NCI-H146 (cell line): Measurements from ENCODE around the gene ZNF534.
"Not testable (repeated sequence)": the region's sequence is repeated elsewhere in the genome, so short reads cannot be mapped to it uniquely, and the experiment has no call there.

ENCODE experiments used
- DNase-seq: peaks from one replicate; lab custom pipeline; 2025; lab: John Stamatoyannopoulos, UW

Gene ZNF534

GRCh38 chr19:52428937-52429336, at the start of gene ZNF534:
Gene ZNF534 (plus strand): TSS chr19:52429148. CDS start chr19:52431475, 2,327 bp downstream.
- no peak for DNase-seq

- DNase-seq = no peak
Measured at GRCh38 chr19:52391135-52391534, 37.8 kb upstream of the ZNF534 start.

DNA sequence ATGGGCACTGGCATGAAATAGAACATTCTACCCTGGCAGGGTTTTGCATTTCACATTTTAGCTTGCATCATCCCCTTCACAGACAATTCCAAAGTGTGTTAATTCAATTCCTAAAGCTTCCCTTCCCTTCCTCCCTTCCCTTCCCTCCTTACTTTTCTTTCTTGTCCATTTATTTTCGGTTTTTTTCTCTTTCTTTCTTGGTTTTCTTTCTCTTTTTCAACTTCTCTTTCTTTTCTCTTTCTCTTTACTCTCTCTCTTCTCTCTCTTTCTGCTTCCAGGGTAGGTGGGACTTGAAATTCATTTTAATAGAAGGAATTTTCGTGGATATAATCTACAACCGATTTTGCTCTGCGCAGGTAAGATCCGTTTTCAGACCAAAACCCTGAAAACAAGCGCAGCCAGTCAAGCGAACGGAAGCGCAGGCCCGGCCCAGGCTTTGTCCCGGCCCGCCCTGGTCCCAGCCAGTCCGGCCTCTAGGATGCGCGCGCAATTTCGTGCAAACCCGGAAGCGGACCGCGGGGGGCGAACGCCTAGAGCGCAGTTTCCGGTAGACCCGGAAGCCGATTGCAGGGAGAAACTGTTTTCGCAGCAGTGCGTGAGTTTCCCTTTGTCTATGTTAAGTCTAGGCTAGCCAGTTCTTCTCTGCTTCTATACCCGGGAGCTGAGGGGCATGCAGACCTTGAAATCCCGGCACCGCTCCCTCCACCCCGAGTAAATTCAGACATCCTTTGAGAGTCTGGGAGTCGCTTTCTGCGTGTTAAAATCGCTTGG, 31.5 kb upstream of the ZNF534 start, which contains the start of gene ZNF528:
Gene ZNF528, plus strand, starts transcription at position 540 of the 771 bp plus-strand sequence. CDS start 4,165 bp downstream, outside the sequence.
- DNase-seq = peak; percentile 97

GRCh38 chr19:52398081-52398441, 30.9 kb upstream of the ZNF534 start:
- peak; percentile 52 for DNase-seq

DNA sequence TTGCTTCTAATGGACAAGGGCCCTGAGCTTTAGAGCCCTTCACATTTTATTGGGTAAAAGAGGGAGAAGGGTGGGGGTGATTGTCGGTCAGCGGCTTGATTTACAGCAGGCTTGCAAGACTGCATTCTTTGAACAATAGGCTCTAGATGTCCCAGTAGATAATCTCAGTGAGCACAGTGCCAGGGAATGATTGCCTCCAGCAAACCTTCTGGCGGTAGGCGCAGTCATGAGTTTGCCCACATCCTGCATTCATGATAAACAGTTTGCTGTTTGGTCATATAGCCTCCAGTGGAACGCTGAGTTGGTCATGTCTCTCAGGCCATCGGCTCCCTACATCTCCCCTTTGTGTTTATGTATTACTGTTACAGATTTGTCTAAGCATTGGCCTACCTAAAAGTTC, 18.7 kb upstream of the ZNF534 start:
- DNase-seq = no peak

GRCh38 chr19:52415711-52416110, 13.2 kb upstream of the ZNF534 start:
- no peak for DNase-seq

DNA sequence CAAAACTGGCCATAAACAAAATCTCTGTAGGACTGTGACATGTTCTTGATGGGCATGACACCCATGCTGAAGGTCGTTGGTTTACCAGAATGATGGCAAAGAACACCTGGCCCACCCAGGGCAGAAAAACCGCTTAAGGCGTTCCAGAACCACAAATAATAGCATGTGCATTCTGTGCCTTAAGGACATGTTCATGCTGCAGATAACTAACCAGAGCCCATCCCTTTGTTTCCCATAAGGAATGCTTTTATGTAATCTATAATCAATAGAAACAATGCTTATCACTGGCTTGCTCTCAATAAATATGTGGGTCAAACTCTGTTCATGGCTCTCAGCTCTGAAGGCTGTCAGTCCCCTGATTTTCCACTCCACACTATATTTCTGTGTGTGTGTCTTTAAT, 13.2 kb downstream of the ZNF534 start:
- DNase-seq = no peak

DNA sequence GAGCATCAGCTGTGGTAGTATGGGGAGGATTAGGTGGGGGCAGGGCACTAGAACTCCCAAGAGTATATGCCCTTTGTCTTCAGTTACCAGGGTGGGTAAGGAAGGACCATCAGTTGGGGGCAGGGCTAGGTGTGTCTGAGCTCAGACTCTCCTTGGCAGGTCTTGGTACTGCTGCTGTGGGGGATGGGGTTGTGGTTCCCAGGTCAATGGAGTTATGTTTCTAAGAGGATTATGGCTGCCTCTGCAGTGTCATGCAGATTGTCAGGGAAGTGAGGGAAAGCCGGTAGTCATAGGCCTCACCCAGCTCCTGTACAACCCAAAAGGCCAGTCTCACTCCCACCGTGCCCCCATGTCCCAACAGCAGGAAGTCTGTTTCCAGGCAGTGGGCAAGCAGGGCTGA, 15.6 kb downstream of the ZNF534 start:
- no peak for DNase-seq

DNA sequence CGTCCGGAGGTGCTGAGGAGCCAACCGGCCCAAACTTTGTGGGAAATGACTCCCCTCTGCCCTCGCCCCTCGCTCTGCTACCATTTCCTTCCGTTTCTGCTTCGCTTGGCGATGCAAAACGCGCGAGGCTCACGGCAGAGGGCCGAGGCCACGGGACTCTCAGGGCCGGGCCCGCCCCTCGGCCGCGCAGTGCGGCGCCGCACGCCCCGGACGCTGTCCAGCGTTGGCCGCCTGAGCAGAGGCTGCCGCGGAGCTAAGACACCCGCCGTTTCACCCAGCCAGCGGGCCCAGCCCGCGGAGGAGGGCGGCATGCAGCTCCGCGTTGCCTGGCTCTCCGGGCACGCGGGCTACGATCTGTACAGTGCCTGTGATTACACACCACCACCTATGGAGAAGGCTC, 22.3 kb downstream of the ZNF534 start:
- DNase-seq = no peak

- DNase-seq = no peak
Measured at GRCh38 chr19:52453324-52454094, 24.6 kb downstream of the ZNF534 start, which contains the start of gene ZNF578. Gene ZNF578 (plus strand): TSS chr19:52453553. CDS start chr19:52501846, 48,293 bp downstream.

DNA sequence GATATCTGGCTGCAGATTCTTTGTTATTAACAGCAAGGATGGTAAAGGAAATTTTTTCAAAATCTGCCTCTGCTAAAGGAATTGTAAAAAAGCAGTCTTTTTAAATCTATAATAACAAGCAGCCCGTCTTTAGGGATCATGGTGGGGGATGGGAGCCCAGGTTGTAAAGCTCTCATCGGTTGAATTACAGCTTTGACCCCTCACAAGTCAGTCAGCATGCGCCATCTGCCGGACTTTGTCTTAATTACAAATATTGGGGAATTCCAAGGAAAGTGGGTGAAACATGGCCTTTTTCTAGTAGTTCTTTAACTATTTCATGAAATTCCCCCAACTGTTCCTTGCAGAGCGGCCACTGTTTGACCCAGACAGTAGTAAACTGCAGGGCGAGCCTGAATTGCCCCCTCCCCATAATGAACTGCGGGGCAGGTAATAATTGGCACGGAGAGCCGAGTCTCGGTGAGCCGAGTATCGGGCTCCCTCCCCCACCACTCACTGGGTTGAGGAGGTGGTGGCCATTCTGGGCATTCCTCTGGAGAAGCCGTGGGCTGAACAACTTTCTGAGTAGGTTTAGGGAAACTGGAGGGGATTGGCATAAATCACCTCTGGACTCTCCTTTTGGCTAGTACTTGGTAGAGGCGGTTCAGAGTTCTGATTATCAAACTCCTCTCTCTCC, 36.0 kb downstream of the ZNF534 start:
- peak; percentile 72 for DNase-seq

DNA sequence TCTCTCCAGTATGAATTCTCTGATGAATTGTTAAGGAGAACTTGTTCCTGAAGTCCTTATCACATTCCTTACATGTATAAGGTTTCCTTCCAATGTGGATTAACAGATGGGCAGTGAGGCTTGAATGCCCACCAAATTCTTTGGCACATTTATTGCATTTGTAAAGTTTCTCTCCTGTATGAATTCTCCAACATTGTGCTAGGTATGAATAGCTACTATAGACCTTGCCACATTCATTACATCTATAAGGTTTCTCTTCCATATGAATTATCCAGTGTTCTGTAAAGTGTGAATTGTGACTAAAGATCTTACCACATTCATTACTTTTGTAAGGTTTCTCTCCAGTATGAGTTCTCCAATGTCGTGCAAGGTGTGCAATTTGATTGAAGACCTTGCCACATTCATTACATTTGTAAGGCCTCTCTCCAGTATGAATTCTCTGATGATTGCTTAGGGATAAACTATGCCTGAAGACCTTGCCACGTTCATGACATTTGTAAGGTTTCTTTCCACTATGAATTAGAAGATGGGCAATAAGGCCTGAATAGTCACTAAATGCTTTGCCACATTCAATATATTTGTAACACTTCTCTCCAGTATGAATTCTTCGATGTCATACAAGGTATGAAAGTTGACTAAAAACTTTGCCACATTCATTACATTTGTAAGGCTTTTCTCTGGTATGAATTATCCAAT, 44.9 kb downstream of the ZNF534 start:
- no peak for DNase-seq

DNA sequence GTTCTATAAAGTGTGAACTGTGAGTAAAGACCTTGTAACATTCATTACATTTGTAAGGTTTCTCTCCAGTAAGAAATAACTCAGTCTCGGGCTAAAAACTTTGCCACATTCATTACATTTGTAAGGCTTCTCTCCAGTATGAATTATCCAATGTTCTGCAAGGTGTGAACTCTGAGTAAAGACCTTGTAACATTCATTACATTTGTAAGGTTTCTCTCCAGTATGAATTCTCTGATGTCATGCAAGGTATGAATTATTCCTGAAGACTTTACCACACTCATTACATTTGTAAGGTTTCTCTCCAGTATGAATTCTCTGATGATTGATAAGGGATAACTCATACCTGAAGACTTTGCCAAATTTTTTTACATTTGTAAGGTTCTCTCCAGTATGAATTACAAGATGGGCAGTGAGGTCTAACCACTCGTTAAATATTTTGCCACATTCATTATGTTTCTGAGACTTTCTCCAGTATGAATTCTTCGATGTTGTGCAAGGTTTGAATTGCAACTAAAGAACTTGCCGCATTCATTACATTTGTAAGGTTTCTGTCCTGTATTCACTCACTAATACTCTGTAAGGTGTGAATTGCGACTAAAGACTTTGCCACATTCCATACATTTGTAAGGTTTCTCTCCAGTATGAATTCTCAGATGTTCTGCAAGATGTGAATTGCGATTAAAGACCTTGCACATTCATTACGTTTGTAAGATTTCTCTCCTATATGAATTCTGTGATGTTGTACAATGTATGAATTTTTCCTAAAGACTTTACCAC, 45.6 kb downstream of the ZNF534 start:
- no peak for DNase-seq

DNA sequence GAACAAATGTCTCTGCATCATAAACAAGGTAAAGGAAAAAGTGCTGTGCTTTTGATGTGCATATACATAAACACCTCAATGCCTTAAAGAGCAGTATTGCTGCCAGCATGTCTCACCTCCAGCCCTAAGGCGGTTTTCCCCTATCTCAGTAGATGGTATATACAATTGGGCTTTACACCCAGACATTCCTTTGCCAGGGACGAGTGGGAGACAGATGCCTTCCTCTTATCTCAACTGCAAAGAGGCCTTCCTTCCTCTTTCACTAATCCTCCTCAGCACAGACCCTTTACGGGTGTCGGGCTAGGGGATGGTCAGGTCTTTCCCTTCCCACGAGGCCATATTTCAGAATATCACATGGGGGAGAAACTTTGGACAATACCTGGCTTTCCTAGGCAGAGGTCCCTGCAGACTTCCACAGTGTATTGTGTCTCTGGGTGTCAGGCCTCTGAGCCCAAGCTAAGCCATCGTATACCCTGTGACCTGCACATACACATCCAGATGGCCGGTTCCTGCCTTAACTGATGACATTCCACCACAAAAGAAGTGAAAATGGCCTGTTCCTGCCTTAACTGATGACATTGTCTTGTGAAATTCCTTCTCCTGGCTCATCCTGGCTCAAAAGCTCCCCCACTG, 55.3 kb downstream of the ZNF534 start:
- DNase-seq = not testable (repeated sequence)

GRCh38 chr19:52485064-52485463, 56.1 kb downstream of the ZNF534 start:
- DNase-seq = not testable (repeated sequence)

GRCh38 chr19:52485561-52486240, 56.8 kb downstream of the ZNF534 start:
- not testable (repeated sequence) for DNase-seq

GRCh38 chr19:52492201-52492993, 63.4 kb downstream of the ZNF534 start:
- no peak for DNase-seq

- no peak for DNase-seq
Measured at GRCh38 chr19:52492994-52493470, 64.1 kb downstream of the ZNF534 start.

- DNase-seq = no peak
Measured at GRCh38 chr19:52494518-52494917, 65.6 kb downstream of the ZNF534 start.
